ENCODE results near the gene PKN3. TPM values are rescaled to one million over a fixed set of nuclear protein-coding genes. Genes with fewer than 3 reads are reported as not detected.
A peak's percentile ranks its signal among the peaks of the same experiment; 100 is the strongest.

Gene PKN3
- total and polyA plus RNA-seq, 2 donors (not counting 1 experiment from before 2014, with no cell fraction given): 1.4 to 3.7 TPM

DNA sequence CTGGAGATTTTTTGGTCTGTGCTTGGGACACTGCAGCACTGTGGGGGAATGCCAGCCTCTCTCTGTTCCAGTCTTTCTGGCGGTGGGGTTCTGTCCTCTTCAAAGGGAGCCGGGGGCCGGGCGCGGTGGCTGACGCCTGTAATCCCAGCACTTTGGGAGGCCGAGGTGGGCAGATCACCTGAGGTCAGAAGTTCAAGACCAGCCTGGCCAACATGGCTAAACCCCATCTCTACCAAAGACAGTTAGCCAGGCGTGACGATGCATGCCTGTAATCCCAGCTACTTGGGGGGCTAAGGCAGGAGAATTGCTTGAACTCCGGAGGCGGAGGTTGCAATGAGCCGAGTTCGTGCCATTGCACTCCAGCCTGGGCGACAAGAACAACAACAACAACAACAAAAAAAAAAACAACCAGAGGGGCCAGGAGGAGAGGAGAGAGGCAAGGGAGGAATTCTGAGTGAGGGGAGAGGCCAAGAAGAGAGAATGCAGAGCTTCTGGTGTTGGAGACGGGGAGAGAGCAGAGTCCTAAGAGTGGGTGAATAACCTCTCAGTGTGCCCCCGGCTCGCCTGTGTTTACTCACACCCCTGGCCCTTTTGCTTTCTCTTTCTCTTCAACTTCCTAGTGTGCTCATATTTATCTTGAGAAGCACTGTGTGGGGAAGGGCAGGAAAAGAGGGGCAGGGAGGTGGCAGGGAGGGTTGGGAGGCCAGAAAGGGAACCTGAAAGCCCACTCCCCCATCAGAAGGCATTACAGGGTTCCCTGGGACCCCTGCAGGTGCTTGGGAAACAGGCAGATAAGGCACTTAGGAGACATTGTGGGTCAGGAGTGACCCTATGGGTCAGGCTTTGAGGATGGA, 16.4 kb upstream of the PKN3 start:
- ChIA-PET POLR2A (interaction anchor here (0.7 to 1.8 kb wide), 3 partner anchors 10 to 41 kb away, joined by 3 to 7 read pairs (median 5); partner anchors contain the start of gene DYNC2I2), CTCF (interaction anchor here (1.5 kb wide), 1 partner anchor 9 kb away, joined by 4 read pairs; no protein-coding TSS in a partner anchor)
- Histone ChIP-seq H3K4me3 (ENCODE audit: control extremely low read depth in 1 of 5, extremely low read depth in 1 of 5, insufficient read depth in 1 of 5, low read depth in 2 of 5, low read length in 4 of 5) (peak overlapping the region; percentile 41 to 99 (median 85)), H2AFZ (ENCODE audit: insufficient read depth, low read depth, low read length, poor library complexity, severe bottlenecking) (peak overlapping the region; percentile 73), H3K27ac (ENCODE audit: low read length in 2 of 2) (peak overlapping the region; percentile 94), H3K27me3 (replicated peaks in 1 of 4; ENCODE audit: control extremely low read depth in 1 of 4, control insufficient read depth in 3 of 4, insufficient read depth in 4 of 4, low read length in 3 of 4) (no peaks in the 10 kb centered on the region), H3K9ac (ENCODE audit: low read length) (peak overlapping the region; percentile 94), H3K4me2 (replicated peaks; ENCODE audit: low read depth, low read length, poor library complexity, severe bottlenecking) (peak overlapping the region; percentile 93), H3K4me1 (ENCODE audit: control insufficient read depth in 2 of 2, insufficient read depth in 2 of 2, low read length in 2 of 2) (peaks cover 50 to 73% of the 10 kb centered on the region in 2 donors), H4K20me1 (ENCODE audit: control insufficient read depth, insufficient read depth, low read length, poor library complexity, severe bottlenecking) (peaks cover 18% of the 10 kb centered on the region), H3K9me3 (ENCODE audit: control extremely low read depth in 1 of 3, control insufficient read depth in 2 of 3, insufficient read depth in 1 of 3, low read length in 2 of 3) (peaks cover 0 to 11% (median 0%) of the 10 kb centered on the region in 3 donors), H3K79me2 (ENCODE audit: control insufficient read depth, insufficient read depth, low read length) (peaks cover 78% of the 10 kb centered on the region), H3K36me3 (replicated peaks in 1 of 2; ENCODE audit: control extremely low read depth in 1 of 2, control insufficient read depth in 1 of 2, extremely low read depth in 1 of 2, insufficient read depth in 2 of 2, low read length in 1 of 2) (peaks cover 0 to 6% of the 10 kb centered on the region in 2 experiments)
- Mint-ChIP-seq H3K9me3 (ENCODE audit: insufficient read depth) (no peaks in the 10 kb centered on the region), H3K4me3 (peak overlapping the region; percentile 98), H3K27ac (peak overlapping the region; percentile 96), H3K4me1 (peaks cover 59% of the 10 kb centered on the region), H3K27me3 (no peaks in the 10 kb centered on the region)
- DNase-seq (peak; percentile 67), ATAC-seq (ENCODE audit: low read depth) (no peak)
- TF ChIP-seq, protein P1, sequence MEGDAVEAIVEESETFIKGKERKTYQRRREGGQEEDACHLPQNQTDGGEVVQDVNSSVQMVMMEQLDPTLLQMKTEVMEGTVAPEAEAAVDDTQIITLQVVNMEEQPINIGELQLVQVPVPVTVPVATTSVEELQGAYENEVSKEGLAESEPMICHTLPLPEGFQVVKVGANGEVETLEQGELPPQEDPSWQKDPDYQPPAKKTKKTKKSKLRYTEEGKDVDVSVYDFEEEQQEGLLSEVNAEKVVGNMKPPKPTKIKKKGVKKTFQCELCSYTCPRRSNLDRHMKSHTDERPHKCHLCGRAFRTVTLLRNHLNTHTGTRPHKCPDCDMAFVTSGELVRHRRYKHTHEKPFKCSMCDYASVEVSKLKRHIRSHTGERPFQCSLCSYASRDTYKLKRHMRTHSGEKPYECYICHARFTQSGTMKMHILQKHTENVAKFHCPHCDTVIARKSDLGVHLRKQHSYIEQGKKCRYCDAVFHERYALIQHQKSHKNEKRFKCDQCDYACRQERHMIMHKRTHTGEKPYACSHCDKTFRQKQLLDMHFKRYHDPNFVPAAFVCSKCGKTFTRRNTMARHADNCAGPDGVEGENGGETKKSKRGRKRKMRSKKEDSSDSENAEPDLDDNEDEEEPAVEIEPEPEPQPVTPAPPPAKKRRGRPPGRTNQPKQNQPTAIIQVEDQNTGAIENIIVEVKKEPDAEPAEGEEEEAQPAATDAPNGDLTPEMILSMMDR (IDR thresholded peaks at IDR 0.05): no peak
- TF ChIP-seq EZH2 (IDR thresholded peaks at IDR 0.05; ENCODE audit: borderline replicate concordance, insufficient read depth, low read depth, low read length, poor library complexity, severe bottlenecking): no peak
- 33% methylated on average over 10 of the region's 17 CpGs for WGBS (ENCODE audit: insufficient coverage)
- intact Hi-C loops (cut with micrococcal nuclease): loop anchor here (2.0 to 5.0 kb wide), 3 partner anchors 39 to 261 kb away; partner anchors contain the start of genes DOLK, NUP188 and ODF2
